ENCODE measurements around the gene EFCAB5.
"Not testable (repeated sequence)": the region's sequence is repeated elsewhere in the genome, so short reads cannot be mapped to it uniquely, and the experiment has no call there.

EFCAB5 gene

DNA sequence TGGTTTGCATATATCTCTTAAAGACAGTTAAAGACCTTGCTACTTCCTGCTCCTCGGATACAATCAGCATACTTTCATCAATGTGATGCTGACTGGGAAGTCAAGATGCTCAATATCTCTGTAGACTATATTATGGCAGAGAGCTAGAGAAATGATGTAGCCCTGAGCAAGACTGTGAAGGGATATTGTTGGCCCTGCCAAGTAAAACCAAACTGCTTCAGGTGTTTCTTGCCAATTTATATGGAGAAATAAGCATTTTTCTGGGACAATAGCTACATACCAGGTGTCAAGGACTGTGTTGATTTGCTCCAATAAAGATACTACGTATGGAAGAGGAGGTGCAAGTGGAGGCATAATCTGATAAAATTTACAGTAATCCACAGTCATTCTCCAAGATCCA, 4.7 kb upstream of the EFCAB5 start:
- DNase-seq: no peak

DNA sequence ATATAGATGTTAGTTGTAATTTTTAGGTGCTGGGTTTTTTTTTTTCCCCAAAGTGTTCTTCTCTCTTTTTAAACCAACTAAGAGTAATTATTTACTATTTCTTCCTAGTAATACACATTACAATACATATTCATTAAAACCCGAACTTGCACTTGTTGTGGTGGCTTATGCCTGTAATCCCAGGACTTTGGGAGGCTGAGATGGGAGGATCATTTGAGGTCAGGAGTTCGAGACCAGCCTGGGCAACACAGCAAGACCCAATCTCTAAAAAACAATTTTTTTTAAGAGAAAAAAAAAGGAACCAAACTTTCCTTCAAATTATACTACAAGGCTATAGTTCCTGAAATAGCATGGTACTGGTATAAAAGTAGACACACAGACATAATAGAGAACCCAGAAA, 3.8 kb downstream of the EFCAB5 start:
- DNase-seq: no peak

- no peak for DNase-seq
Measured at GRCh38 chr17:29948448-29949215, 7.2 kb downstream of the EFCAB5 start.

DNA sequence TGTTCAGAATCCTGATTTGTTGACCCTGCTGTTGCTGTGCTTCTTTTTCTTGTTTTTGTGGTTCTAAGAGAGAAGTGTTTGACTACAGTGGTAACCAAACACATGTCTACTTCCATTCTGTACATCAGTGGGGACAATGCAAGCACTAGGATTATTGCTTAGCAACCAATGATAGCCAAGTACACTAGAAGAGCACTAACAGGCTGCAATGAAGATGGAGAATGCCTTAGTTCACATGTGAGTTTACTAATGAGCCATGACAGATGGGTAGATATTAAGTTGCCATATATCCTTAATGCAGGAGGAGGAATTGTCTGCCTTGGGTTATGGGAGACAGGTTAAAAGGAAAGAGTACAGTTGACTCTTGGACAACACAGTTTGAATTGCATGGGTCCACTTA, 8.3 kb downstream of the EFCAB5 start:
- DNase-seq: no peak

GRCh38 chr17:29954405-29954804, 13.0 kb downstream of the EFCAB5 start:
- DNase-seq: no peak

- no peak for DNase-seq
Measured at GRCh38 chr17:29956225-29956624, 14.8 kb downstream of the EFCAB5 start.

DNA sequence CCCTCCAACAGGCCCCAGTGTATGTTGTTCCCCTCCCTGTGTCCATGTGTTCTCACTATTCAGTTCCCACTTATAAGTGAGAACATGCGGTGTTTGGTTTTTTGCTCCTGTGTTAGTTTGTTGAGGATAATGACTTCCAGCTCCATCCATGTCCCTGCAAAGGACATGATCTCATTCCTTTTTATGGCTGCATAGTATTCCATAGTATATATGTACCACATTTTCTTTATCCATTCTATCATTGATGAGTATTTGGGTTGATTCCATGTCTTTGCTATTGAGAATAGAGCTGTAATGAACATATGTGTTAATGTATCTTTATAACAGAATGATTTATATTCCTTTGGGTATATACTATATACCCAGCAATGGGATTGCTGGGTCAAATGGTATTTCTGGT, 16.1 kb downstream of the EFCAB5 start:
- DNase-seq: not testable (repeated sequence)

DNA sequence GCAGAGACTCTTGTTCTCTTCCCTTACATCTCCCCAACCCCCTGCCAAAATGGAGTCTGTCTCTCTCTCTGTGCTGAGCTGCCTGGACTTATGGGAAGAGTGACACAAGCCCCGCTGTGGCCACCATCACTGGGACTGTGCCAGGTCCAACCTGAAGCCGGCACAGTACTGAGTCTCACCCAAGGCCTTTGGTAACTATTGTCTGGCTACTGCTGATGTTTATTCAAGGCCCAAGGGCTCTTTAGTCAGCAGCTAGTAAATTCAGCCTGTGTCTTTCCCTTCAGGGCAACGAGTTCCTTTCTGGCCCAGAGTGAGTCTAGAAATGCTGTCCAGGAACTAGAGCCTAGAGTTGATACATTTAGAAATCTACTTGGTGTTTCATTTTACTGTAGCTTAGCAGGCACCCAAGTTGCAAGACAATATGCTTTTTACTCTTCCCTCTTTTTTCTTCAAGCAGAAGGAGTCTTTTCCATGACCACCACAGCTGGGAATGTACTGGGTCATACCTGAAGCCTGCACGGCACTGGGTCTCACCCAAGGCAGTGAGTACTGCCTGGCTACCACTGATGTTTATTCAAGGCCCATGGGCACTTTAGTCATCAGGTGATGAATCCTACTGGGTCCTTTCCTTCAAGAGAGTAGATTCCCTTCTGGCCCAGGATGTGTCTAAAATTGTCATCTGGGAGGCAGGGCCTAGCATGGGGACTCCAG, 17.7 kb downstream of the EFCAB5 start:
- no peak for DNase-seq

DNA sequence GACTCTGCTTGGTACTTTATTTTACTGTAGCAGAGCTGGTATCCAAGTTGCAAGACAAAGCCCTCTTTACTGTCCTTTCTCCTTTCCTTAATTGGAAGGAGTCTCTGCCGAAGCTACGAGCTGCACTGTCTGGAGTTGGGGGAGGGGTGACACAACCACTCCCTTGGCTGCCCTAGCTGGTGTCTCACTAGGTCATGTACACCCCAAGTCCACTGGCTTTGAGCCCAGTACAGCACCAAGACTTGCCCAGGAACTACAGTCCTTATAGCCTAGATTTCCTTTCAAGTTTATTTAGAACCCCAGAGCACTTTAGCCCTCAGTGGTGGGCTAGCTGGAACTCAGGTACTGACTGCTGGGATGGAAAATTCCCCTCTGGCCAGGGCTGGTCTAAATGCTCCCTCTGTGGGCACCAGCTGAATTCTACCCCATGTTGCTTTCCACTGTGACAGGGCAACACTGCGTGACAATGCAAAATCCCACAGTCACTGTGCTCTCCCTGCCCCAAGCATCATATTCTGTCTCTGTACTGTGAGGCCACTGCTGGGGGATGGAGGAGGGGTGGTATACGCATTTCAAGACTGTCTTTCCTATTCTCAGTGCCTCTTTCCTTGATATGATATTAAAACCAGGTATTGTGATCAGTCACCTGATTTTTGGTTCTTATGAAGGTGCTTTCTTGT, 18.4 kb downstream of the EFCAB5 start:
- DNase-seq: no peak

- DNase-seq: no peak
Measured at GRCh38 chr17:29962656-29963055, 21.2 kb downstream of the EFCAB5 start.

GRCh38 chr17:29968271-29968670, 26.8 kb downstream of the EFCAB5 start:
- DNase-seq: no peak

DNA sequence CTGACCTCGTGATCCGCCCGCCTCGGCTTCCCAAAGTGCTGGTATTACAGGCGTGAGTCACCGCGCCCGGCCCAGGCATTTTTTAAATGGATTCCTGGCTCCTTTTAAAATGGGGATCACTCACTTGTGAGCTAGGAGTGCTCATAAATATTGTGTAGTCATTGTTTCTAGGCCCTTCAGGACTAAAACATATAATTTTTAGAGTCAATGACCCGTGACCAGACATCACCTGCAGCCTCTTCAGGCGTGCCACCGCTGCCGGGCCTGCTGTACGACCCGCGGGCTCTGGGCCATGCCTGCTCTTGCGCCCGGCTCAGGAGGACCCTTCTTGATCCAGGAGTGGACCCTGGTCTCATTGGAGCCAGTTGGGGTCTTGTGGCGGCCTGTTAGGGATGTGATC, 30.8 kb downstream of the EFCAB5 start:
- no peak for DNase-seq

DNA sequence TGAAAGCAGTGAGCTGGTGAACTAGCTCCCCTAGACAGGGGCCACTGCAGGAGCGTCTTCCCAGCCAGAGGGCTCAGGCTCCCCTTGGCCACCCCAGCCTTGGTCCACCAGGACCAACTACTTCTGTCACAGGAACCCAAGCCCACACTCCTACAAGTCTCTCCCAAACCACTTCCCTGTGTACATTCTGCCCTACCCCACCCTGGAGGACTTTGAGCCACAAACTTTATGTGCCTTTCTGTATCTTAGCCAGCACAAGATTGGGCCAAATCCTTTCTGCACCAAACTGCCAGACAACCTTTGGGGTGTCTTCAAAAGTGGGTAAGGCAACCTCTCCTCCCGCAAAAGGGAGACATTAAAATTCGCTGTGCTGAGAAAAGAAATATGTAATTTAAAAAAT, 31.6 kb downstream of the EFCAB5 start:
- DNase-seq: no peak

DNA sequence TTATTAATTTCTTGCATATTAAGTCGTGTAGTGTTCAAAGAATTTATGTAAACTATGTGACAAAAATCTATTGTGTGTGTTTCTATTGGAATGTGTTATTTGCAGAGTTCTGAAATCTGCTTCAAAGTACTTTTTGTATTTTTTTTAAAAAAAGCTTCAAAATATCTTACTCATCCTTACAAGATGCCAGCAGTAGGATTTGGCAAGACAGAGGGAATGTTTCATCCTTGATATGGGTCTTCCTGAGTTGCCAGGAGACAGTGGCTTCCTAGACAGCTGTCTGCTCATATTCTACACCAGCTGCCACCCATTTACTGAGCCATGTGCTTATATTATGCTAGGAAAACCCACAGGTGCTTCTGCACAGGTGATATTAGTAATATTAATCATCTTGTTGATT, 36.4 kb downstream of the EFCAB5 start:
- DNase-seq: no peak

- DNase-seq: no peak
Measured at GRCh38 chr17:29980261-29980660, 38.8 kb downstream of the EFCAB5 start.

- no peak for DNase-seq
Measured at GRCh38 chr17:29982991-29983653, 41.7 kb downstream of the EFCAB5 start.

DNA sequence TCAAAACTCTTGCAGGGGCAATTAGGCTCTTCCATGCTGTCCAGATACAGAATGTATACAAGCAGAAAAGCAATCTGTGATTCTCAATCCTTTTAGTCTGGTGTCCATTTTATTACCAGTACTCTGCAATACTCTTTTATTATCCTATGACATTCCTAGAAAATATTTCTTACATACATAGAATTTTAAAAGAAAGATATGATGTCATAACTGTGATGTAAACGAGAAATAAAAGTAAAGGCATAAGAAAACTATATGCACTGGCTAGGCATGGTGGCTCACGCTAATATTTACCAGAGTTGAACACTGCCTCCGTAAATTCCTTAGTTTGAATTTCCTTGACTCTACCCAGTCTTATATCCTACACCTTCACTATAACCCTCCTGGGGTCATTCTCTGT, 55.0 kb downstream of the EFCAB5 start:
- no peak for DNase-seq

GRCh38 chr17:30000001-30000754, 58.7 kb downstream of the EFCAB5 start:
- DNase-seq: no peak

DNA sequence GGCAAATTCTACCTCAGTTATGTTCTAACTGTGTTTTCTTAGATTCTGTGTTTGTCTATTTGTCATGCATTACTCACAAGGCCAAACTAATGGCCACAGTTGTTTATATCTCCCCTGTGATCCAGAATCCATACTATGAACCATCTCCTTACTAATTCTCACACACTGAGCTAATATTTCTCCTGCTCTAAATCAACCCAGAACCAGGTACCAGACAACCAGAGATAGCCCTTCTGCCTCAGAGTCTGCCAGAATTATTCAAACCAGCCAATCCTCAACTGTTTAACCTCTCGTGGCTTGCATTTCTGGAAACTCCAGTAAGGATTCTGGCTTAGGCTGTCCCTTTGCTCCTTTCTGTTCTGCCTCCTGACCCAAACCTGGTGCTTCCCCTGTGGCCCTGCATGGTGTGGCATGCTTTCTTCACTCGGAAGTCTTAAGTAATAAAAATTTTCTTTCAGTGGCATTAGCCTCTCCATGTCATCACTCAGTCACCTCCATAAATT, 59.4 kb downstream of the EFCAB5 start:
- DNase-seq: no peak

DNA sequence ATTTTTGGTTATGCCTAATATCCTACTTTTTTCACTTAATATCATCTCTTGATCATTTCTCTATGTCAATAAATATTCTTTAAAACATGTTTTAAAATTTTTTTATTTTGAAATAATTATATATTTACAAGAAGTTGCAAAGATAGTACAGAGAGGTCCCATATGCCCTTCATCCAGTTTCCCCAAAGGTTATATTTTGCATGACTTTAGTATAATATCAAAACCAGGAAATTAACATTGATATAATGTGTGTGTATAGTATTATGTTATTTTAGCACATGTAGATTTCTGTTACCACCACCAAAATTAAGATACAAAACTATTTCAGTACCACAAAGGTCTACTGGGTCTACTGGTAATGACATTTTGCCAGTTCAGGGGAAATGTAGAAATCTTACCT, 60.7 kb downstream of the EFCAB5 start:
- DNase-seq: no peak

GRCh38 chr17:30005709-30006320, 64.4 kb downstream of the EFCAB5 start:
- no peak for DNase-seq

- DNase-seq: not testable (repeated sequence)
Measured at GRCh38 chr17:30011934-30012333, 70.5 kb downstream of the EFCAB5 start.
